HepG2 (cell line): ENCODE measurements around the gene PPM1M. TPM values are rescaled to one million over a fixed set of nuclear protein-coding genes. Genes with fewer than 3 reads are reported as not detected.

ENCODE experiments used
- DMAP1 ChIP-seq: IDR thresholded peaks from 2 replicates; pipeline ENCODE4 v1.6.1; 2016
- DNMT3B ChIP-seq: conservative IDR thresholded peaks from 2 replicates; pipeline ENCODE4 v1.6.1; 2016; ENCODE audit warnings: missing biosample characterization, control low read depth
- DRAP1 ChIP-seq: IDR thresholded peaks from 2 replicates; pipeline ENCODE4 v1.6.1; 2016; ENCODE audit warnings: missing genetic modification reagents, missing compliant biosample characterization
- SOX5 ChIP-seq: IDR thresholded peaks from 2 replicates; pipeline ENCODE4 v1.6.1; 2016; ENCODE audit warnings: borderline replicate concordance
- ZBTB10 ChIP-seq: sonication (generic); formaldehyde crosslinking; IDR thresholded peaks from 2 replicates; pipeline ENCODE4 v1.4.0; 2020; ENCODE audit warnings: missing genetic modification reagents, borderline replicate concordance
- ZBTB20 ChIP-seq: sonication (generic); formaldehyde crosslinking; IDR thresholded peaks from 2 replicates; pipeline ENCODE4 v1.8.1; 2023; ENCODE audit warnings: missing genetic modification reagents, low read depth, mild to moderate bottlenecking, borderline replicate concordance
- ZFP91 ChIP-seq: sonication (generic); formaldehyde crosslinking; IDR thresholded peaks from 2 replicates; pipeline ENCODE4 v1.9.0; 2022; ENCODE audit warnings: missing genetic modification reagents, mild to moderate bottlenecking, borderline replicate concordance
- ZNF253 ChIP-seq: sonication (generic); formaldehyde crosslinking; IDR thresholded peaks from 2 replicates; pipeline ENCODE4 v1.8.0; 2022; ENCODE audit warnings: mild to moderate bottlenecking, missing genetic modification reagents, borderline replicate concordance
- ZNF296 ChIP-seq: sonication (generic); formaldehyde crosslinking; conservative IDR thresholded peaks from 2 replicates; pipeline ENCODE4 v1.5.0; 2020; ENCODE audit warnings: mild to moderate bottlenecking, missing genetic modification reagents
- ZNF317 ChIP-seq: sonication (generic); formaldehyde crosslinking; IDR thresholded peaks from 2 replicates; pipeline ENCODE4 v1.5.0; 2020; ENCODE audit warnings: mild to moderate bottlenecking, missing genetic modification reagents
- ZNF501 ChIP-seq: sonication (generic); formaldehyde crosslinking; IDR thresholded peaks from 2 replicates; pipeline ENCODE4 v1.5.1; 2020; ENCODE audit warnings: mild to moderate bottlenecking, moderate library complexity, missing genetic modification reagents
- ZNF724P ChIP-seq: sonication (generic); formaldehyde crosslinking; IDR thresholded peaks from 2 replicates; pipeline ENCODE4 v1.8.0; 2022; ENCODE audit warnings: missing genetic modification reagents, borderline replicate concordance
- polyA plus RNA-seq, 8 experiments: library from polyadenylated mRNA; depleted of rRNA in 3 of 8; stranded (reverse) in 7 of 8; unstranded in 1 of 8; fragments of >200 nt; fragmentation: Illumina TruSeq in 4 of 8; extraction: Trizol in 4 of 8; gene quantifications; 2 replicates each; pipeline versions ENCODE4 v1.2.1 to v1.2.3, GENCODE V29; 2011 to 2016; ENCODE audit warnings: low read depth in 4 of 8, missing spikeins in 1 of 8, mixed read lengths in 1 of 8; ENCODE audit not compliant: insufficient read depth in 1 of 8
- total RNA-seq, 5 experiments: library from RNA; depleted of rRNA; stranded (reverse); fragments of >200 nt; fragmentation: Illumina TruSeq; extraction: Trizol; gene quantifications; 2 replicates each; pipeline ENCODE4 v1.2.3, GENCODE V29; 2016; ENCODE audit warnings: low read depth in 1 of 5
- TF ChIP-seq, protein P1 (sequence below): sonication (generic); formaldehyde crosslinking; IDR thresholded peaks from 2 replicates; pipeline ENCODE4 v1.4.0; 2020; ENCODE audit warnings: missing genetic modification reagents
- TF ChIP-seq, protein P2 (sequence below): IDR thresholded peaks from 2 replicates; pipeline ENCODE4 v1.6.1; 2016; ENCODE audit warnings: missing biosample characterization, missing genetic modification reagents, low read depth
- TF ChIP-seq, protein P3 (sequence below): sonication (generic); formaldehyde crosslinking; IDR thresholded peaks from 2 replicates; pipeline ENCODE4 v1.4.0; 2020; ENCODE audit warnings: mild to moderate bottlenecking, low read depth, missing genetic modification reagents
- TF ChIP-seq, protein P4 (sequence below): sonication (generic); formaldehyde crosslinking; IDR thresholded peaks from 2 replicates; pipeline ENCODE4 v1.8.0; 2022; ENCODE audit warnings: missing genetic modification reagents, mild to moderate bottlenecking, inconsistent platforms, borderline replicate concordance

The PPM1M gene
- total and polyA plus RNA-seq, 2 of the 13 experiments (the other 11 are each of a cell fraction or from before 2014, with no cell fraction given): 2.5 to 5.9 TPM

- TF ChIP-seq ZBTB10 (CRISPR knock-in tag) (peak; percentile 84), ZNF253 (no peak), SOX5 (CRISPR knock-in tag) (no peak; the same call in none of the 2 replicates), ZFP91 (CRISPR knock-in tag) (no peak; the same call in 1 of the 2 replicates), ZNF296 (CRISPR knock-in tag) (0 out of 2 replicates have a peak, but pooled peaks have one; percentile 60), DMAP1 (CRISPR knock-in tag) (peak; percentile 85), DRAP1 (CRISPR knock-in tag) (peak; percentile 83), ZNF724P (CRISPR knock-in tag) (0 out of 2 replicates have a peak, but pooled peaks have one; percentile 16), DNMT3B (CRISPR knock-in tag) (no peak), ZNF317 (CRISPR knock-in tag) (peak; percentile 31; the same call in 1 of the 2 replicates), ZNF501 (CRISPR knock-in tag) (0 out of 2 replicates have a peak, but pooled peaks have one; percentile 7), ZBTB20 (peak; percentile 68; the same call in 1 of the 2 replicates)
- TF ChIP-seq, protein P1, sequence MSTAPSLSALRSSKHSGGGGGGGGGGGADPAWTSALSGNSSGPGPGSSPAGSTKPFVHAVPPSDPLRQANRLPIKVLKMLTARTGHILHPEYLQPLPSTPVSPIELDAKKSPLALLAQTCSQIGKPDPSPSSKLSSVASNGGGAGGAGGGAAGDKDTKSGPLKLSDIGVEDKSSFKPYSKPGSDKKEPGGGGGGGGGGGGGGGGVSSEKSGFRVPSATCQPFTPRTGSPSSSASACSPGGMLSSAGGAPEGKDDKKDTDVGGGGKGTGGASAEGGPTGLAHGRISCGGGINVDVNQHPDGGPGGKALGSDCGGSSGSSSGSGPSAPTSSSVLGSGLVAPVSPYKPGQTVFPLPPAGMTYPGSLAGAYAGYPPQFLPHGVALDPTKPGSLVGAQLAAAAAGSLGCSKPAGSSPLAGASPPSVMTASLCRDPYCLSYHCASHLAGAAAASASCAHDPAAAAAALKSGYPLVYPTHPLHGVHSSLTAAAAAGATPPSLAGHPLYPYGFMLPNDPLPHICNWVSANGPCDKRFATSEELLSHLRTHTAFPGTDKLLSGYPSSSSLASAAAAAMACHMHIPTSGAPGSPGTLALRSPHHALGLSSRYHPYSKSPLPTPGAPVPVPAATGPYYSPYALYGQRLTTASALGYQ (CRISPR knock-in tag): peak; percentile 69; the same call in 1 of the 2 replicates
- TF ChIP-seq, protein P2, sequence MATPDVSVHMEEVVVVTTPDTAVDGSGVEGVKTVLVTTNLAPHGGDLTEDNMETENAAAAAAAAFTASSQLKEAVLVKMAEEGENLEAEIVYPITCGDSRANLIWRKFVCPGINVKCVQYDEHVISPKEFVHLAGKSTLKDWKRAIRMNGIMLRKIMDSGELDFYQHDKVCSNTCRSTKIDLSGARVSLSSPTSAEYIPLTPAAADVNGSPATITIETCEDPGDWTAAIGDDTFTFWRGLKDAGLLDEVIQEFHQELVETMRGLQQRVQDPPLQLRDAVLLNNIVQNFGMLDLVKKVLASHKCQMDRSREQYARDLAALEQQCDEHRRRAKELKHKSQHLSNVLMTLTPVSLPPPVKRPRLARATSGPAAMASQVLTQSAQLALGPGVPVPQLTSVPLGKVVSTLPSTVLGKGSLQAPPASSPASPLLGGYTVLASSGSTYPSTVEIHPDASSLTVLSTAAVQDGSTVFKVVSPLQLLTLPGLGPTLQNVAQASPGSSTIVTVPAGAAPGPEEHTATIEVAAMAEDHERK: peak; percentile 58; the same call in 1 of the 2 replicates
- TF ChIP-seq, protein P3, sequence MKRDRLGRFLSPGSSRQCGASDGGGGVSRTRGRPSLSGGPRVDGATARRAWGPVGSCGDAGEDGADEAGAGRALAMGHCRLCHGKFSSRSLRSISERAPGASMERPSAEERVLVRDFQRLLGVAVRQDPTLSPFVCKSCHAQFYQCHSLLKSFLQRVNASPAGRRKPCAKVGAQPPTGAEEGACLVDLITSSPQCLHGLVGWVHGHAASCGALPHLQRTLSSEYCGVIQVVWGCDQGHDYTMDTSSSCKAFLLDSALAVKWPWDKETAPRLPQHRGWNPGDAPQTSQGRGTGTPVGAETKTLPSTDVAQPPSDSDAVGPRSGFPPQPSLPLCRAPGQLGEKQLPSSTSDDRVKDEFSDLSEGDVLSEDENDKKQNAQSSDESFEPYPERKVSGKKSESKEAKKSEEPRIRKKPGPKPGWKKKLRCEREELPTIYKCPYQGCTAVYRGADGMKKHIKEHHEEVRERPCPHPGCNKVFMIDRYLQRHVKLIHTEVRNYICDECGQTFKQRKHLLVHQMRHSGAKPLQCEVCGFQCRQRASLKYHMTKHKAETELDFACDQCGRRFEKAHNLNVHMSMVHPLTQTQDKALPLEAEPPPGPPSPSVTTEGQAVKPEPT (CRISPR knock-in tag): peak; percentile 29; the same call in 1 of the 2 replicates
- TF ChIP-seq, protein P4, sequence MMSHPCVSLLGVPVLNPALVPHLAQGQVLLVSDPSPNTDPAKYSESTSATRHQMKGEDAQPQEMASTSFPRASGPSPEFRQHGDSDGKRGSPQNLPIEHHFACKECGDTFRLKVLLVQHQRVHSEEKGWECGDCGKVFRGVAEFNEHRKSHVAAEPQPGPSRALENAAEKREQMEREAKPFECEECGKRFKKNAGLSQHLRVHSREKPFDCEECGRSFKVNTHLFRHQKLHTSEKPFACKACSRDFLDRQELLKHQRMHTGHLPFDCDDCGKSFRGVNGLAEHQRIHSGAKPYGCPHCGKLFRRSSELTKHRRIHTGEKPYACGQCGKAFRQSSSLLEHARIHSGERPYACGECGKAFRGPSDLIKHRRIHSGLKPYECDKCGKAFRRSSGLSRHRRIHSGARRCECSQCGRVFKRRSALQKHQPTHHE: no peak
Measured at GRCh38 chr3:52278510-52279069, 33.0 kb downstream of the PPM1M start, which contains the start of gene WDR82 (continued).
